H1 (cell line): Measurements from ENCODE around the gene FPGS. TPM values are rescaled to one million over a fixed set of nuclear protein-coding genes. Genes with fewer than 3 reads are reported as not detected.

Source experiments
- BCL11A ChIP-seq, 2 experiments: IDR thresholded peaks; one replicate each; pipeline ENCODE4 v1.6.1; 2011; ENCODE audit warnings: low read depth in 2 of 2, low read length in 2 of 2, mild to moderate bottlenecking in 2 of 2
- CBX8 ChIP-seq: fragments of 300-800, 300-1000 bp; sonication (generic); IDR thresholded peaks from 2 replicates; pipeline ENCODE4 v1.7.1; 2016; ENCODE audit warnings: low read depth, low read length, borderline replicate concordance
- CEBPB ChIP-seq: IDR thresholded peaks from 2 replicates; pipeline ENCODE4 v1.6.1; 2012; ENCODE audit warnings: low read depth, low read length
- CHD7 ChIP-seq: fragments of 300-600 bp; sonication (generic); IDR thresholded peaks from 2 replicates; pipeline ENCODE4 v1.7.1; 2012; ENCODE audit warnings: low read length, moderate library complexity, mild to moderate bottlenecking, inconsistent platforms; ENCODE audit not compliant: insufficient replicate concordance
- FOSL1 ChIP-seq: IDR thresholded peaks from 2 replicates; pipeline ENCODE4 v1.6.1; 2011; ENCODE audit warnings: mild to moderate bottlenecking, low read depth, low read length, moderate library complexity; ENCODE audit not compliant: insufficient read depth
- KDM1A ChIP-seq: fragments of 200-600, 300-600 bp; sonication (generic); IDR thresholded peaks from 2 replicates; pipeline ENCODE4 v1.7.1; 2016; ENCODE audit warnings: mild to moderate bottlenecking, low read length, borderline replicate concordance
- NRF1 ChIP-seq: IDR thresholded peaks from 2 replicates; pipeline ENCODE4 v1.6.1; 2011; ENCODE audit warnings: mild to moderate bottlenecking, low read depth, low read length, improper control_type of control experiment
- POLR2AphosphoS5 ChIP-seq: IDR thresholded peaks from 2 replicates; pipeline ENCODE4 v1.6.1; 2011; ENCODE audit warnings: low read depth, low read length
- polyA plus RNA-seq, 7 experiments: library from polyadenylated mRNA; depleted of rRNA in 3 of 7; stranded (reverse) in 5 of 7; unstranded in 2 of 7; fragments of >200 nt in 5 of 7; fragments of 200-250 nt in 2 of 7; gene quantifications; 1 replicate in 5 of 7; 2 replicates in 1 of 7; 4 replicates in 1 of 7; pipeline versions ENCODE4 v1.2.1 to v1.2.3, GENCODE V29; 2011 to 2013; ENCODE audit warnings: missing spikeins in 2 of 7, mixed read lengths in 2 of 7
- total RNA-seq: library from RNA; stranded (reverse); fragmentation: NEBNext Ultra II Directional; extraction: Animal tissue kit (Norgen Biotek cat#: 25700); gene quantifications from 2 replicates; pipeline ENCODE4 v1.2.1, GENCODE V29; 2021

The FPGS gene
- total and polyA plus RNA-seq, 2 of the 8 experiments (the other 6 are each of a cell fraction or from before 2014, with no cell fraction given) = 62.4 to 83.0 TPM

GRCh38 chr9:127769929-127770582 lies 32.6 kb upstream of the FPGS start (continued):
- no peak for TF ChIP-seq KDM1A
- TF ChIP-seq CBX8 = no peak
- no peak for TF ChIP-seq POLR2AphosphoS5
- no peak for TF ChIP-seq CHD7
- no peak for TF ChIP-seq BCL11A (IDR thresholded peaks at IDR 0.05; ENCODE audit: low read depth in 2 of 2, low read length in 2 of 2)
- TF ChIP-seq FOSL1 = no peak
- TF ChIP-seq NRF1 = no peak
- TF ChIP-seq CEBPB = no peak
